ENCODE measurements around the gene OR2B2.

OR2B2 gene

GRCh38 chr6:27873021-27873940, 38.9 kb downstream of the OR2B2 start:
- no peaks in the 10 kb centered on the region for H3K36me3 ChIP-seq (ENCODE audit: low read length)
- H3K27me3 ChIP-seq (ENCODE audit: low read length), result no peaks in the 10 kb centered on the region
- peak overlapping the region; percentile 54 for H2AFZ ChIP-seq (ENCODE audit: low read depth, low read length, severe bottlenecking)
- no peaks in the 10 kb centered on the region for H4K20me1 ChIP-seq (ENCODE audit: low read depth, low read length)
- peak overlapping the region; percentile 71 for H3K9ac ChIP-seq (ENCODE audit: low read length)
- H3K9me3 ChIP-seq (ENCODE audit: insufficient read depth, low read length), result no peaks in the 10 kb centered on the region
- no peaks in the 10 kb centered on the region for H3K79me2 ChIP-seq (ENCODE audit: insufficient read depth, low read length)
- H3F3A ChIP-seq (ENCODE audit: insufficient read depth), result peaks cover 53% of the 10 kb centered on the region
- H3K4me2 ChIP-seq (ENCODE audit: low read depth, low read length, poor library complexity, severe bottlenecking), result peak overlapping the region; percentile 76
- peak overlapping the region; percentile 42 for H3K4me3 ChIP-seq (ENCODE audit: insufficient read depth, low read length, poor library complexity, severe bottlenecking)
- H3K9me2 ChIP-seq (replicated peaks; ENCODE audit: insufficient read depth, low read length), result no peaks in the 10 kb centered on the region
- TF ChIP-seq EZH2phosphoT487 (conservative IDR thresholded peaks at IDR 0.05; ENCODE audit: low read length), result no peak
- TF ChIP-seq CTCF (IDR thresholded peaks at IDR 0.05; ENCODE audit: insufficient read depth, low read length, poor library complexity, severe bottlenecking), result no peak
- peak overlapping the region; percentile 96 for H3K27ac ChIP-seq (ENCODE audit: low read depth, low read length)

- H3K27me3 ChIP-seq (ENCODE audit: low read length), result no peaks in the 10 kb centered on the region
- H3K27ac ChIP-seq (ENCODE audit: low read depth, low read length), result peak overlapping the region; percentile 96
- peak overlapping the region; percentile 71 for H3K9ac ChIP-seq (ENCODE audit: low read length)
- H3K9me3 ChIP-seq (ENCODE audit: insufficient read depth, low read length), result no peaks in the 10 kb centered on the region
- no peaks in the 10 kb centered on the region for H3K9me2 ChIP-seq (replicated peaks; ENCODE audit: insufficient read depth, low read length)
- peak overlapping the region; percentile 54 for H2AFZ ChIP-seq (ENCODE audit: low read depth, low read length, severe bottlenecking)
- no peaks in the 10 kb centered on the region for H3K36me3 ChIP-seq (ENCODE audit: low read length)
- peak overlapping the region; percentile 42 for H3K4me3 ChIP-seq (ENCODE audit: insufficient read depth, low read length, poor library complexity, severe bottlenecking)
- H3F3A ChIP-seq (ENCODE audit: insufficient read depth), result peaks cover 60% of the 10 kb centered on the region
- TF ChIP-seq CTCF (IDR thresholded peaks at IDR 0.05; ENCODE audit: insufficient read depth, low read length, poor library complexity, severe bottlenecking) (no peak), EZH2phosphoT487 (conservative IDR thresholded peaks at IDR 0.05; ENCODE audit: low read length) (no peak)
- no peaks in the 10 kb centered on the region for H4K20me1 ChIP-seq (ENCODE audit: low read depth, low read length)
- no peaks in the 10 kb centered on the region for H3K79me2 ChIP-seq (ENCODE audit: insufficient read depth, low read length)
- peak overlapping the region; percentile 76 for H3K4me2 ChIP-seq (ENCODE audit: low read depth, low read length, poor library complexity, severe bottlenecking)
These were observed 39.6 kb downstream of the OR2B2 start for GRCh38 chr6:27872642-27873020.

GRCh38 chr6:27871924-27872638, 40.1 kb downstream of the OR2B2 start:
- TF ChIP-seq CTCF (IDR thresholded peaks at IDR 0.05; ENCODE audit: insufficient read depth, low read length, poor library complexity, severe bottlenecking) (peak; percentile 15), EZH2phosphoT487 (conservative IDR thresholded peaks at IDR 0.05; ENCODE audit: low read length) (no peak)
- H3K9ac ChIP-seq (ENCODE audit: low read length), result peak overlapping the region; percentile 71
- H3K27ac ChIP-seq (ENCODE audit: low read depth, low read length), result peak overlapping the region; percentile 96
- H3F3A ChIP-seq (ENCODE audit: insufficient read depth), result peaks cover 65% of the 10 kb centered on the region
- H3K9me2 ChIP-seq (replicated peaks; ENCODE audit: insufficient read depth, low read length), result no peaks in the 10 kb centered on the region
- no peaks in the 10 kb centered on the region for H3K27me3 ChIP-seq (ENCODE audit: low read length)
- peak overlapping the region; percentile 54 for H2AFZ ChIP-seq (ENCODE audit: low read depth, low read length, severe bottlenecking)
- no peaks in the 10 kb centered on the region for H4K20me1 ChIP-seq (ENCODE audit: low read depth, low read length)
- no peaks in the 10 kb centered on the region for H3K36me3 ChIP-seq (ENCODE audit: low read length)
- no peaks in the 10 kb centered on the region for H3K79me2 ChIP-seq (ENCODE audit: insufficient read depth, low read length)
- peak overlapping the region; percentile 42 for H3K4me3 ChIP-seq (ENCODE audit: insufficient read depth, low read length, poor library complexity, severe bottlenecking)
- no peaks in the 10 kb centered on the region for H3K9me3 ChIP-seq (ENCODE audit: insufficient read depth, low read length)
- peak overlapping the region; percentile 76 for H3K4me2 ChIP-seq (ENCODE audit: low read depth, low read length, poor library complexity, severe bottlenecking)
